Subcutaneous abdominal adipose tissue (tissue), 5 donors: ENCODE data around the gene AHDC1.
A peak's percentile ranks its signal among the peaks of the same experiment; 100 is the strongest.

ENCODE experiments used
- H3K27ac ChIP-seq: one replicate; pipeline ENCODE4 v1.7.0; 2013; ENCODE audit warnings: low read depth, mild to moderate bottlenecking, inconsistent platforms, low read length, moderate library complexity
- H3K27me3 ChIP-seq, 5 donors: one replicate each; pipeline ENCODE4 v1.7.0; 2013; ENCODE audit warnings: low read length in 5 of 5, inconsistent platforms in 1 of 5; ENCODE audit not compliant: control insufficient read depth in 5 of 5, insufficient read depth in 4 of 5
- H3K36me3 ChIP-seq, 5 donors: one replicate each; pipeline ENCODE4 v1.7.0; 2013; ENCODE audit warnings: low read length in 5 of 5; ENCODE audit not compliant: control insufficient read depth in 5 of 5, insufficient read depth in 5 of 5
- H3K4me1 ChIP-seq, 5 donors: one replicate each; pipeline ENCODE4 v1.7.0; 2013; ENCODE audit warnings: low read length in 5 of 5, mild to moderate bottlenecking in 3 of 5, moderate library complexity in 1 of 5; ENCODE audit not compliant: control insufficient read depth in 5 of 5, insufficient read depth in 5 of 5
- H3K4me3 ChIP-seq, 5 donors: one replicate each; pipeline ENCODE4 v1.7.0; 2013; ENCODE audit warnings: low read length in 5 of 5, low read depth in 1 of 5
- H3K9ac ChIP-seq, 5 donors: one replicate each; pipeline ENCODE4 v1.7.0; 2013; ENCODE audit warnings: low read length in 5 of 5, mild to moderate bottlenecking in 4 of 5, moderate library complexity in 3 of 5
- H3K9me3 ChIP-seq, 5 donors: one replicate each; pipeline ENCODE4 v1.7.0; 2013; ENCODE audit warnings: low read length in 5 of 5; ENCODE audit not compliant: control insufficient read depth in 5 of 5
- donor health status: healthy.
- donor health status: healthy.
- donor health status: healthy.
- donor health status: healthy.
- donor health status: healthy.

AHDC1 gene

DNA sequence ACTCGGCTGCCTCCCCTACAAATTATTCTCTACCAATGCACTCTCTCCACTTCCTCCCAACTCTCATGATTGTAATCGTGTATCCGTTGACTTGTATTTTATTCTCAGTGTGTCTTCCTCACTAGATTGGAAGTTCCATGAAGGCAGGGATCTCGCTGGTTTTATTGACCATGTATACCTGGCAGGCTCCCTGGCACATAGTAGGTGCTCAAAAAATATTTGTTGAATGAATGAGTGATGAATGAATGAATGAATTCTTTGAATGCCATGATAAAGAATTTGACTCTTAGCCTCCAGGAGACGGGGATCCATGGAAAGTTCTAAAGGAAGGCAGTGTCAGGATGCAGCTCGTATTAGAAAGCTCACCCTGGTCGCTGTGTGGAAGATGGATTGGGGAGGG, 85.1 kb downstream of the AHDC1 start:
- H3K27me3 ChIP-seq: no peaks in the 10 kb centered on the region
- H3K4me3 ChIP-seq: no peak overlapping the region
- no peaks in the 10 kb centered on the region for H3K36me3 ChIP-seq
- H3K9me3 ChIP-seq: no peaks in the 10 kb centered on the region
- no peak overlapping the region for H3K9ac ChIP-seq
- no peak overlapping the region for H3K27ac ChIP-seq
- H3K4me1 ChIP-seq: peaks cover 11 to 52% (median 38%) of the 10 kb centered on the region in 5 donors

DNA sequence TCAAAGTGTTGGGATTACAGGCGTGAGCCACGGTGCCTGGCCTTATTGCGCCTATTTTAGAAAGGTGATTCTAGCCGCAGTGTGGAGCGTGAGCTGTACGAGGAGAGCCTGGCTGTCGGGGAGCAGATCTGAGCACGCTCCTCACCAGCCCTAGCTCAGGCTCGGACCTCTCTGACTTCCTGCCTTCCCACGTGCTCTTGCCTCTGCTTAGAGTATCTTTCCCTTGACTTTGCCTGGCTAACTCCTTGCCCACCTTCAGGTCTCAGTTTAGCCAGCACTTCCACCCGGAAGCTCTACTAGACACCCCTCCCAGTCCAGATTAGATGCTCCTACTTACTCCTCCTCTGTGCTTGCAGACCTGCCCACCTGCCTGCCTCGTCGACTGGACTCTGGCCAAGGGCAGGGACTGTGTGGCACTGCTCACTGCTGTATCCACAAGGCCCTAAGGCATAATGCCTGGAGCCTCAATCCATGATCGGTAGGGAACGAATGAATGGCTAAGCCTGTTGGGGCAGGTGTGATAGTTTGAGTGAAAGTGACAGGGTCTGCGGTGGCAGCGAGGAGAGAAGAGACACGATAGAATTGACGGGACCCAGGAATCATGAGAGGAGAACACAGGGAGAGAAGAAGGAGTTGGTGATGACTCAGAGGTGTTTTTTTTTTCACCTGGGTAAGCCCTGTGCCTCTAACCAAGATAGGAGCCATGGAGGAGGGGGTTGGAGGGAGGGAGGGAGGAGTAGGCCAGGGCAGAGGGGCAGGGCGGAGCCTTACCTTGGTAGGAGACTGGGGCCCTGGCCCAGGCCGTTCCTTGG, 85.8 kb downstream of the AHDC1 start:
- Histone ChIP-seq H3K27me3 (no peaks in the 10 kb centered on the region), H3K9me3 (no peaks in the 10 kb centered on the region), H3K36me3 (no peaks in the 10 kb centered on the region), H3K9ac (no peak overlapping the region), H3K4me3 (no peak overlapping the region), H3K27ac (no peak overlapping the region), H3K4me1 (peaks cover 10 to 51% (median 37%) of the 10 kb centered on the region in 5 donors)

DNA sequence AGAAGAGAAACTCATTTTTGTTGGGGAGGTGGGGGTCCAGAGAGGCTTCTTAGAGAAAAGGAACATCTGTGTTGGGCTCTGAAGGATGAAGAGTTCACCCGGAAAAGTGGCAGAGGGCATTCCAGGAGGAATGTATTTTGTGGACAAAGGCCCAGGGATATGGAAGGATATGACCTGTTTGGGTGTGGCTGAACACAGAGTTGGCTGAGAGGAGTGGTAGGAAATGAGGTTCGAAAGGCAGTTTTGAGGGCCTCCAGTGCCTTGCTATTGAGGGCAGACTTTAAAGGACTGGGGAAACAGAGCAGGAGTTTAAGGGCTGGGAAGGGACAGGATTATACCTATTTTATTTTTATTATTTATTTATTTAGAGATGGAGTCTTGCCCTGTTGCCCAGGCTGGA, 86.6 kb downstream of the AHDC1 start:
- H3K27ac ChIP-seq: no peak overlapping the region
- no peaks in the 10 kb centered on the region for H3K9me3 ChIP-seq
- H3K9ac ChIP-seq: no peak overlapping the region
- H3K27me3 ChIP-seq: no peaks in the 10 kb centered on the region
- H3K4me1 ChIP-seq: peaks cover 8 to 43% (median 30%) of the 10 kb centered on the region in 5 donors
- H3K4me3 ChIP-seq: no peak overlapping the region
- H3K36me3 ChIP-seq: no peaks in the 10 kb centered on the region

DNA sequence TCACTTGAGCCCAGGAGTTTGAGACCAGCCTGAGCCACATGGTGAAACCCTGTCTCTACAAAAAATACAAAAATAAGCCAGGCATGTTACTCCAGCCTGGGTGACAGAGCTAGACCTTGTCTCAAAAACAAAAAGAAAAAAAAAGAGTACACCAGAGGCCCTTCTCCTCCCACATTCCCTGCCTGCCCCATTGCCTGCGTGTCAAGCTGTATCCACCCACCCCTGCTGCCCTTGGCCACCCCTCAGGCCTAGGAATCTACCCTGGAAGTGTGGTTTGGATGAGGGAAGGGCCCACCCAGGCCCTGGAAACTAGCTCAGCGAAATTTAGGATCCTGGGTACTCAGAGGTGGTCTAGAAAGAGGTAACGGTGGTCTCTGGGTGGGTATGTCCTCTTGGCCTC, 88.3 kb downstream of the AHDC1 start:
- no peak overlapping the region for H3K9ac ChIP-seq
- H3K4me1 ChIP-seq: peaks cover 2 to 28% (median 13%) of the 10 kb centered on the region in 5 donors
- H3K27ac ChIP-seq: no peak overlapping the region
- no peaks in the 10 kb centered on the region for H3K9me3 ChIP-seq
- no peaks in the 10 kb centered on the region for H3K36me3 ChIP-seq
- no peak overlapping the region for H3K4me3 ChIP-seq
- no peaks in the 10 kb centered on the region for H3K27me3 ChIP-seq

DNA sequence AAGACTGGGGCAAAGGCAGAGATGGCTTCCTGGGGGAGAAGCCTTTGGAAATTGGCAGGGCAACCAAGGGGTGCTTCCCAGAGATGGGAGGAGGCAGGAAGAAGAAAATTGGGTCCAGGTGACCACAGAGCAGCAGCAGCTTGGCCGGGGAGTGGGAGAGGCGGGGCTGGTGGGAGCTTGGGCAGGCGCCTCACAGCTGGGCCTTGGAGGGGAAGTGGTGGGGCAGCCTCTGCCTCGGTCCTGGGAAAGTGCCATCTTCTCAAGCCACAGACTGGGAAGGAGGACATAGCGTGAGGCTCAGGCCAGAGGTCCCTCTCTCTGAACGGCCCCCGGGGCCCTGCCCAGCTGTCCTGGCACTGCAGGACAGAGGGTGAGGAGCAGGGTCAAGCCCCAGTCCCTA, 90.0 kb downstream of the AHDC1 start:
- Histone ChIP-seq H3K4me1 (peaks cover 3 to 27% (median 15%) of the 10 kb centered on the region in 5 donors), H3K9me3 (no peaks in the 10 kb centered on the region), H3K4me3 (no peak overlapping the region), H3K9ac (peak overlapping the region in 2 of 5 donors; percentile 26), H3K27ac (no peak overlapping the region), H3K36me3 (no peaks in the 10 kb centered on the region), H3K27me3 (no peaks in the 10 kb centered on the region)

DNA sequence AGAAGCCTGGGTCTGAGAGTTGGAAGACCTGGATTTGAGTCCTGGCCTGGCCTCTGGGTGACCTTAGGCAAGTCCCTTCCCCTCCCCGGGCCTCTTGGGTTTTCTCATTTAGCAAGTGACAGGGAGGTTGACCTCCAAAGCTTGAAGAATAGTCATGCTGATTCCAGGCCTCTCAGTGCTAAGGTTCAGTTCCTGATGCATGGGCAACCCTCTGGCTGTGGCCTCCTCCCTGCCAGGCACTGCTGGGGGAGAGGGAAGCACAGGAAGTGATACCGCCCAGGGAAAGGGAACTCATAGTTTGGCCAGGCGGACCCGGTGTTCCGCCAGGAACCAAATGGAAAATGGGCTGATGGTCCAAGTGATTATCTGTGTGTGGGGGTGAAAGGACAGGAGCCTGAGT, 90.4 kb downstream of the AHDC1 start:
- no peak overlapping the region for H3K27ac ChIP-seq
- H3K4me1 ChIP-seq: peaks cover 3 to 27% (median 15%) of the 10 kb centered on the region in 5 donors

DNA sequence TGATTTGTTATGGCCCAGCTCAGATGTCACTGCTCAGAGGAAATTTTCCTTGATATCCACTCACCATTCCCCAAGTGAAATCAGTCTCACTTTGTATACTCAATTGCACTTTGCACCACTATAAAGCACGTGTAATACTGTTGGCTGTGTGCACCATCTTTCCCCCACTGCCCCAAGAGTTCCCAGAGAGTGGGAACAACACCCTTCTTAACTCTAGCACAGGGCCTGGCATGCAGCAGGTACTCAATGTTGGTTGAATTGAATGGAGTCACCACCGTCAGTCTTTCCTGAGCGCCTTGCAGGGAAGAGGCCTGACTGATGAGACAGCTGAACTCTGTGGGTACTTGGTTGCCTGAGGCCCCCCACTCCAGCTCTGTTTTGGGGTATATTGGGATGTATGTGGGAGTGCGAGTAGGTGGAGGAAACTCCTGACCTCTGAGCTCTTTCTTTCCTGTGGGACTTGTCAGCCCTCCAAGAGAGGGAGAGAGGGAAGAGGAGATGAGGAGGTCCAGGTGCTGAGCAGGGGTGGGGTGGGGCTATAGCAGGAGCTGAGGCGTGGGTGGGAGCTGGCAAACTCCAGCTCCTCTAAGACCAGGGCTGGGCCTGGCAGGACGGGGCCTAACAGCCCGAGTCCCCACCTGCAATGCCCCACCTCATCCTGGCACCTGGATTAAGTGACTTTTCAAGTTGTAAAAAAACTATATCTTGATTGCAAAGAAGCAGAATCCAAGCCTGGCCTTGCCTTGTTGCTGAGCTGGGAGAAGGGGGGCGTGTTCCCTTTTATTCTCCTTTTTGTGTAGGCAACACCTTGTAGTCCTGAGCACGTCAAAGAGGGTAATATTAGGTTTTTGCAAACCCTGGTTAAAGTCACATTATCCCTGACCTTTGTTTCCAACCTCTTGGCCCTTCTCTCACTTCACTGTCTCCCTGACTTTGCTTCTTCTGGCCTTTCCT, 94.5 kb downstream of the AHDC1 start:
- H3K4me3 ChIP-seq: no peak overlapping the region
- no peak overlapping the region for H3K9ac ChIP-seq
- no peak overlapping the region for H3K27ac ChIP-seq

More for the DNA sequence above, 90.4 kb downstream of the AHDC1 start:
- H3K9ac ChIP-seq: peak overlapping the region in 2 of 5 donors; percentile 26
- H3K4me3 ChIP-seq: no peak overlapping the region
- no peaks in the 10 kb centered on the region for H3K36me3 ChIP-seq
- H3K9me3 ChIP-seq: no peaks in the 10 kb centered on the region
- no peaks in the 10 kb centered on the region for H3K27me3 ChIP-seq

DNA sequence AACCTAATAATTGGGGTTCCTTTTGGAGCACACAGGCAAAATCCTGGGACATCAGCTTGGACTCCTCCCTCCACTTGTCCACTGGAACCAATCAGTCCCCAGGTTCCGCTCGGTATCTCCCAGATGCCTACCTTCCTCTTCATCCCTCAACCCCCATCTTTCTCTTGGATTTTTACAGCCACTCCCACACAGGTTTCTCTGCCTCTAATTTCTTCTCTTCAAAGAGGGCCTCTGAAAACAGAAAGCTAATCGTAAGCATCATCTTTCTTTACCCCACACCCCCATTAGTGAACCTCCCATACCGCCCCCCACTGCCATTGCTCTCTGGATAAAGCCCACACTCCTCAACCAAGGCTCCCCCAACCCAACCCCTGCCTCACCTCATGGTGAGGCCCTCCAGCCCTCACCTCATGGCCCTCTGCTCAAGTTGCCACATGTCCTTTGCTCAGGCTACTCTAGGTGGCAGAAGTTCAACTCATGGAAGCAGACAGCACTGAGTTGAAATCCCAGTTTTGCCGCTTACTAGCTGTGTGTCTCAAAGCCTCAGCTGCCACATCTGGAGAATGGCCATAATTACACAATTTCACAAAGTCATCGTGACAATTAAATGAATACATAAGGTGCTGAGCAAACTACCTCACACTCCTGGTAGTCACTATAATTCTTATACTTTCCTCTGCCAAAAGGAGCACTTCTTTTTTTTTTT, 95.8 kb downstream of the AHDC1 start:
- Histone ChIP-seq H3K9me3 (no peaks in the 10 kb centered on the region), H3K27ac (no peak overlapping the region), H3K9ac (no peak overlapping the region), H3K36me3 (no peaks in the 10 kb centered on the region), H3K4me3 (no peak overlapping the region), H3K4me1 (peaks cover 2 to 26% (median 23%) of the 10 kb centered on the region in 5 donors), H3K27me3 (no peaks in the 10 kb centered on the region)

More for the DNA sequence above, 94.5 kb downstream of the AHDC1 start:
- H3K27me3 ChIP-seq: no peaks in the 10 kb centered on the region
- H3K9me3 ChIP-seq: no peaks in the 10 kb centered on the region
- H3K4me1 ChIP-seq: peaks cover 5 to 26% (median 23%) of the 10 kb centered on the region in 5 donors
- no peaks in the 10 kb centered on the region for H3K36me3 ChIP-seq

DNA sequence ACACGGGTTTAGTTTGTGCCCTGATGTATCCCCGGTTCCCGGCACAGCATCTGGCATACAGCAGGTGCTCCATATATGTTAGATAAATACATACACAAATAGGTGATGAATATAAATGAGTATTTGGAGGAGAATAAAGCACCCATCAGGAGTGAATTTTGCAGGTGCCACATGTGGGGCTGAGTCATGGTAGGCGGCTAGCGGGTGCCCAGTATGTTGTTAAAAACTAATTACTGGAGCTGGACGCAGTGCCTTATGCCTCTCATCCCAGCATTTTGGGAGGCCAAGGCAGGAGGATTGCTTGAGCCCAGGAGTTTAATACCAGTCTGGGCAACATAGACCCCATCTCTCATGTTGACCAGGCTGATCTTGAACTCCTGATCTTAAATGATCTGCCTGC, 97.2 kb downstream of the AHDC1 start:
- H3K27ac ChIP-seq: no peak overlapping the region
- H3K27me3 ChIP-seq: no peaks in the 10 kb centered on the region
- H3K9ac ChIP-seq: no peak overlapping the region
- no peaks in the 10 kb centered on the region for H3K36me3 ChIP-seq
- H3K4me1 ChIP-seq: peaks cover 2 to 28% (median 25%) of the 10 kb centered on the region in 5 donors
- no peak overlapping the region for H3K4me3 ChIP-seq
- no peaks in the 10 kb centered on the region for H3K9me3 ChIP-seq
